Transverse colon (tissue), 3 donors: ENCODE data around the gene GMCL1.

ENCODE experiments used
- EP300 ChIP-seq: sonication (generic); formaldehyde crosslinking; IDR thresholded peaks from one replicate; pipeline ENCODE4 v1.6.1; 2017; ENCODE audit warnings: antibody characterized with exemption, low read depth
- POLR2A ChIP-seq: fragments of 450-650 bp; IDR thresholded peaks from one replicate; pipeline ENCODE4 v1.6.1; 2016; ENCODE audit warnings: antibody characterized with exemption, mild to moderate bottlenecking, moderate library complexity
- TF ChIP-seq, protein P1 (sequence below), 5 experiments: fragments of 200-600 bp in 3 of 5; fragments of 450-650 bp in 2 of 5; sonication (generic) in 3 of 5; IDR thresholded peaks; 1 replicate in 2 of 5; 2 replicates in 3 of 5; pipeline ENCODE4 v1.5.1; 2016 to 2017; ENCODE audit warnings: antibody characterized with exemption in 5 of 5, inconsistent platforms in 3 of 5, mild to moderate bottlenecking in 2 of 5, moderate library complexity in 1 of 5

DNA sequence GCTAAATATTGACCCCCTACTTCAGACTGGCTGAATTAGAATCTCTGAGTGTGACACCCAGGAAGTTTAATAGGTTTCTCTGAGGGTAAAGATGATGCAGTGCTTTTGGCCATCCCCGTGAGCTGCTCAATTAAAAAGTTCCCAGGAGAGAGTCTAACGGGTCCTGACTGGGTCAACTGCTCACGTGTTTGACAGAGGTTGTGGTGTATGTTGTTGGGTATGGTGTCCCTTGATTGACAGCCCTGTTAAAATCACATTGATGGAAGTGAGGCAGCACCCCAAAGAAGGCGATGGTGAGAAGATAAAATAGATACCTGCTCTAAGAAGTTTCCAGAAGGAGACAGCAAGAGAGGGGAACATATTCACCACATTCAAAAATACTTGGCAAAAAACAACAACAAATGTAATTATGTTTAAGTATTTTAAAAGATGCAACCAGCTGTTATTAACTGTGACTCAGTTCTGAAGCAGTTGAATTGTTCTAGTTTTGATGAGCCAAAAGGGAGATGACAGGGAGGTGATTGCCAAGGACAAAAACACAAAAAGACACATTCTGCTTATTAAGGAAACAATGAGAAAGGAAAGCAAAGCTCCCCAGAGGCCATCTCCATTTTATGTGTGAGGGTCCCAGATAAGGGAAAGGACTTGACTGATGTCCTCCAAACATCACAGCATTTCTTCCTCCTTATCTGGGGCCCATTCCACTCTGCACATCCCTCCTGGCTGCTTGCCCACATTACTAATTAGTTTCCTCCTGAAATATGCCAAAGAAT, 11.5 kb upstream of the GMCL1 start:
- TF ChIP-seq EP300, result no peak
- TF ChIP-seq, protein P1, sequence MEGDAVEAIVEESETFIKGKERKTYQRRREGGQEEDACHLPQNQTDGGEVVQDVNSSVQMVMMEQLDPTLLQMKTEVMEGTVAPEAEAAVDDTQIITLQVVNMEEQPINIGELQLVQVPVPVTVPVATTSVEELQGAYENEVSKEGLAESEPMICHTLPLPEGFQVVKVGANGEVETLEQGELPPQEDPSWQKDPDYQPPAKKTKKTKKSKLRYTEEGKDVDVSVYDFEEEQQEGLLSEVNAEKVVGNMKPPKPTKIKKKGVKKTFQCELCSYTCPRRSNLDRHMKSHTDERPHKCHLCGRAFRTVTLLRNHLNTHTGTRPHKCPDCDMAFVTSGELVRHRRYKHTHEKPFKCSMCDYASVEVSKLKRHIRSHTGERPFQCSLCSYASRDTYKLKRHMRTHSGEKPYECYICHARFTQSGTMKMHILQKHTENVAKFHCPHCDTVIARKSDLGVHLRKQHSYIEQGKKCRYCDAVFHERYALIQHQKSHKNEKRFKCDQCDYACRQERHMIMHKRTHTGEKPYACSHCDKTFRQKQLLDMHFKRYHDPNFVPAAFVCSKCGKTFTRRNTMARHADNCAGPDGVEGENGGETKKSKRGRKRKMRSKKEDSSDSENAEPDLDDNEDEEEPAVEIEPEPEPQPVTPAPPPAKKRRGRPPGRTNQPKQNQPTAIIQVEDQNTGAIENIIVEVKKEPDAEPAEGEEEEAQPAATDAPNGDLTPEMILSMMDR (IDR thresholded peaks at IDR 0.05), result no peak
- no peak for TF ChIP-seq POLR2A
